ENCODE measurements around the gene TAGAP.
A peak's percentile ranks its signal among the peaks of the same experiment; 100 is the strongest.

The TAGAP gene

DNA sequence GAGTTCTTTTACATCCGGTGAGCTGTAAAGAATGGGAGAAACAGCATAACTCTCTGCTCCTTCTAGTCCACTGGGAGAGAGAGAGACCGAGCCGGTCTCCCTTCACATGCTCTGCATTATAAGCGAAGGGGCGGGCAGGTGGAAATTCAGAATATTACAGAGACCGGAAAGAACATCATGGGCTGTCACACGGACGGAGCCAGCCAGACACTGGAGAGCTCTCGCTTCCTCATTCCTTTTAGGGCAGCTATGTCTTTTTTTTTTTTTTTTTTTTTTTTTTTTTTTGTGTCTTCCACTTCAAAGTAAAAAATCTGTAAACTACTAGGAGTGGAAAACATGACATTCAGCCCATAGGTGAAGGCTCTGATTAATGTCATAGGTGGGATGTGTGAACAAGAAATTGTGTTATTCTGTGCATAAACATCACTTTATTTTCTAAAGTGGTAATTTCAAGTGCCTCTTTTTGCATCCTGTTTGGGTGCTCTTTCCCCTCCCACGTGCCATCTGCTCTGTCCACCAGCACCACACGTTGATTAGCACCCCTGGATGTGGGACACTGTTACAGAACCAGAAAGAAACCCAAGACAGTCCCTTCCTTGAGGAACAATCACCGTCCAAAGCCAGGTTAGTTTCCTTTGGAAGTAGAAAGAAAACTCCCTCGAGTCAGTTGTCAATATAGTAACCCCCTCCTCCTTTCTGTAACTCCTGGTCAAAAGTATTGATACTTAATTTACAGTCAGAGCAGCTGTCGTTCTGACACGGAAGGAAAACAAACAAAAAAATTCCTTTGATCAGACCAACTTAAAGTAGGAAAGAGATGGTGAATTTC lies at the start of gene TAGAP:
TAGAP (minus strand) TSS at position 93 of the 829 bp plus-strand sequence. CDS start 845 bp downstream, outside the sequence.
- DNase-seq (ENCODE audit: insufficient read length, low spot score) (peak; percentile 61), FAIRE-seq (peak; percentile 94)

- DNase-seq (ENCODE audit: insufficient read length, low spot score) = no peak
- FAIRE-seq = peak; percentile 18
These were observed 49.0 kb upstream of the TAGAP start for GRCh38 chr6:159093609-159094443.

DNA sequence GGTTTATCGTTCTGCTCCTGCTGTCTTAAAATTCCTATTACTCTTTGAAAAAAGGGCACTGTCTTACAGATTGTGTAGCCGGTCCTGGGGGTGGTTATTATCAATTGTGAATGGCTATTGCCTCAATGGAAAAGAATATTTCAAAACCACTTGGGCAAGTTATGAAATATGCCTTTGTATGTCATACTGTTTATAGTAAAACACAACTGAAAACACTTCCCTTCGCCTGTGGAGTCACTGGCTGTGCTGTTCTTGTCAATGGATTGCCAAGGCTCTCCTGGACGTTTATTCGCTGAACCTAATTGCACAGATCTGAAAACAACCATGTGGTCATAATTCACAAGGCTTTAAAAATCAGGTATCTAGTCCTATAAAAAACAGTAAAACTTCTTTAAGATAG lies 47.8 kb upstream of the TAGAP start:
- FAIRE-seq (no peak), DNase-seq (ENCODE audit: insufficient read length, low spot score) (no peak)

- no peak for DNase-seq (ENCODE audit: insufficient read length, low spot score)
- no peak for FAIRE-seq
These were observed 46.0 kb upstream of the TAGAP start for GRCh38 chr6:159090530-159091480.

GRCh38 chr6:159089909-159090308 lies 45.1 kb upstream of the TAGAP start:
- DNase-seq (ENCODE audit: insufficient read length, low spot score) (no peak), FAIRE-seq (no peak)

DNA sequence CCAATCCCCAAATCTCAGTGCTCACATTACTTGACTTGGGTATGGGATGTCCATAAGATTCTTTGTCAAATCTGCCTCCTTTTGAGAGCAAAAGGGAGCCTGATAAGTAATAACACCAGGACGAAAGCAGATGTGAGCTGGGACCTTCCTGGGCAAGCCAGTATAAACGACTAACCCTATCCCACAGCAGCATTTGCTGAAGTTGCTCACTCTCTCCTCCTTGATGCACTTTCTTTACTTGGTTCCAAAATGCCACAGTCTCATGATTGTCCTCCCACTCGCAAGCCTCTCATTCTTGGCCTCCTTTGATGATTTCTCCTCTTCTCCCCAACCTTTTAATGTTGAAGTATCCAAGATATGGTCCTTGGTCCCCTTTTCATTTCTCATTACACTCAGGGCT lies 44.7 kb upstream of the TAGAP start:
- no peak for DNase-seq (ENCODE audit: insufficient read length, low spot score)
- FAIRE-seq = no peak

GRCh38 chr6:159086033-159086618 lies 41.3 kb upstream of the TAGAP start:
- DNase-seq (ENCODE audit: insufficient read length, low spot score) = no peak
- FAIRE-seq = no peak

GRCh38 chr6:159085396-159085895 lies 40.7 kb upstream of the TAGAP start:
- DNase-seq (ENCODE audit: insufficient read length, low spot score) (no peak), FAIRE-seq (no peak)

- DNase-seq (ENCODE audit: insufficient read length, low spot score) (no peak), FAIRE-seq (no peak)
These were observed 39.8 kb upstream of the TAGAP start for GRCh38 chr6:159084493-159085091.

DNA sequence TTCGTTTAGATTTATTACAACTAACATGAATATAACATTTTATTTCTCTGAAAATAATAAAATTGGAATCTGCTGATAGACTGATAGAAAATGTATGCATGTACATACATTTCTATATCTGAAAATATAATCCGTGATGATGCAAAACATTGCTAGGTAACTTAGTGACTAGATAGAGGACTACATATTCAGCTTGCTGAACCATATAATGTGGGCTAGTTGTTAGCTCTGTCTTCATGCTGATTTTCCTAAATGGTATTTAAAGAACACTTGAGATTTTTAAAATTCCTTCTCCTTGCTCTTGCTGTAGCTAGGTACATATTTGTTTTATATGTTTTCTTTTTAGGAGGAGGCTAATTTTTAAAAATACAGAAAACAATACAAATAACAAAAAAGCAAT lies 38.4 kb upstream of the TAGAP start:
- no peak for FAIRE-seq
- no peak for DNase-seq (ENCODE audit: insufficient read length, low spot score)

- DNase-seq (ENCODE audit: insufficient read length, low spot score) = no peak
- no peak for FAIRE-seq
These were observed 37.4 kb upstream of the TAGAP start for GRCh38 chr6:159082039-159082815.

DNA sequence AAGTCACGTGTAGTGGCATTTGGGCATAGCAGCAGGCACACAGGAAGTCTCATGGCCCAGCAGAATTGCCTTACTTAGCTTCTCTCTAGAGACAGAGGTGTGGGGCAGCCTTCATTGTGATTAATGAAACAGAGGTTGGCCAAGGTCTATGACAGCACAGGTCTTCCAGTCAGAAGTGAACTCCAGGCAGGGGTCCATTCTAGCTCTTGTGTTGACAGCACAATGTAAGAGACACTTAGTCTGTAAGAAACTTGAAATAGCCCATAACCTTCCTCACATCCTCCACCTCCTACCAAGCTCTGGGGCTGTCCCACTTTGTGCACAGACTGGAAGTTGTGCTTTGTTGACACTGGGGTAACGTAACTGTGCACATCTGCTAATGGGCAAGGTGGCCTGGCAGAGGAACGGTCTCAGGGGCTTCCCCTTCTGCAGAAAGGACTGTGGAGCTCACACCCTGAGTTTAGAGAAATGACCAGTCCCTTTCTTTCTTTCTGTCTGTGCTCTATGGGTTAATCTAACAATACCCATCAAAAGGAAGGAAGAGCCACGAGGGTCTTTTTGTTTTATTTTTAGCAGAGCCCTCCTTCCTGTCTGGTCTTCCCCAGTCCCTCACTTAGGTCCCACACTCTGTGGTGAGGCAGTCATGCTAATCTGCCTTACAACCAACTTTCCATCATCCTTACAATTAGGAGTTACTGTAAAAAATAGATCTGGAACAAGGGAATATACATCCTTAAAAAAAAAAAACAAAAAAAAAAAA lies 35.6 kb upstream of the TAGAP start:
- FAIRE-seq = no peak
- DNase-seq (ENCODE audit: insufficient read length, low spot score) = no peak

- FAIRE-seq (no peak), DNase-seq (ENCODE audit: insufficient read length, low spot score) (no peak)
These were observed 34.6 kb upstream of the TAGAP start for GRCh38 chr6:159079367-159079766.

- no peak for FAIRE-seq
These were observed 32.3 kb upstream of the TAGAP start for GRCh38 chr6:159077123-159077522.

GRCh38 chr6:159075506-159076228 lies 30.9 kb upstream of the TAGAP start:
- DNase-seq (ENCODE audit: insufficient read length, low spot score) (no peak), FAIRE-seq (no peak)

More at GRCh38 chr6:159077123-159077522, 32.3 kb upstream of the TAGAP start:
- no peak for DNase-seq (ENCODE audit: insufficient read length, low spot score)

DNA sequence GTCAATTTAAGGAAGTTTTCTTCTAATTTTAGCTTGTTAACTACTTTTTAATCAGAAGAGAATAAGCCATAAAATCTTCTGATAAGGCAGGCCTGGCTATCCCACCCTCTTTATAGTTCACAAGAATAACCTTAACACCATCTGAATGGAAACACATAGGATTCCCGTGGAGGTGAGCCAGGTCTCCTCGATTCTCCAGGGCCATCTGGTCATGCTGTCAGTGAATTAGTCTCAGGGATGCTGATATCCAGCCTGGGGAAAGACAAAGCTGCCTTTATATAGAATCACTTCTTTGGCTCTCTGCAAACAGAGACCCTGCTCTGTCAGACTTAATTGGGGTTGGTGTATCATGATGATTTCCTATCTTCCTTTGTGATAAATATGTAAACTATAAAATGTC lies 30.1 kb upstream of the TAGAP start:
- no peak for DNase-seq (ENCODE audit: insufficient read length, low spot score)
- no peak for FAIRE-seq

DNA sequence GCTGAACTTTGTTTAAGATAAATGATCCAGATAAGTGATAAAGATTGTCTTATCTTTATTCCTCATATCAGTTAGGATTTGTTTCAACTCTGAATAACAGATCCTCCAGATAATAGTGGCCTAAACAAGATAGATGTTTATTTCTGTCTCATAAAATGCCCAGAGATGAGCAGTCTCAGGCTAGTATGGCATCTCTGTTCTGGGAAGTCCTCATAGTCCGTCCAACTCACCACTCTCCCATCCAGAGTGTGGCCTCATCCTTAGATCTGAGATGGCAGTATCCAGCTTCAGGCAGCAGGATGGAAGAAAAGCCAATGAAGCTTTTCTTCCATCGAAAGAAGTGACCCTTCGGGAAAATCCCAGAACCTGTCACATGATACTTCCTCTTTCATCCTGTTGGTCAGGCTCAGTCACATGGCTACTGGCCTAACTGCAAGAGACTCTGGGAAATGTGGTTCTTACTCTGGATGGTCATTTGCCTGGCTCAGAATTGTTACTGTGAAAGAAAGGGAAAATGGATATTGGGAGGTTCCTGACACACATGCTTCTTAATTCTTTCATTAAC lies 29.4 kb upstream of the TAGAP start:
- FAIRE-seq (peak; percentile 28), DNase-seq (ENCODE audit: insufficient read length, low spot score) (no peak)
